Measurements from ENCODE around the gene CTSD.
"Not testable (repeated sequence)": the region's sequence is repeated elsewhere in the genome, so short reads cannot be mapped to it uniquely, and the experiment has no call there.

CTSD gene

GRCh38 chr11:1807264-1807995 is 43.7 kb upstream of the CTSD start:
- DNase-seq, result no peak
- no peak overlapping the region for H3K4ac ChIP-seq (ENCODE audit: low read depth, low read length)
- H3K27me3 ChIP-seq (ENCODE audit: insufficient read depth, low read length, poor library complexity), result no peaks in the 10 kb centered on the region
- H3K4me3 ChIP-seq (ENCODE audit: low read length), result no peak overlapping the region
- H3K18ac ChIP-seq (ENCODE audit: low read length), result no peak overlapping the region
- H2BK120ac ChIP-seq (ENCODE audit: low read depth, low read length), result no peak overlapping the region
- H3K23ac ChIP-seq (ENCODE audit: low read length), result no peak overlapping the region
- no peak overlapping the region for H4K5ac ChIP-seq (ENCODE audit: low read length)
- H4K8ac ChIP-seq (ENCODE audit: low read depth, low read length), result no peak overlapping the region
- H3K79me1 ChIP-seq (ENCODE audit: low read length), result no peaks in the 10 kb centered on the region
- no peak overlapping the region for H3K56ac ChIP-seq (ENCODE audit: low read length)
- H2BK5ac ChIP-seq (ENCODE audit: low read length), result no peak overlapping the region
- no peak overlapping the region for H2BK15ac ChIP-seq (replicated peaks; ENCODE audit: low read depth)
- WGBS (ENCODE audit: extremely low coverage, insufficient coverage, low lambda C conversion rate), result no CpG with 5 or more reads among the region's 14 CpGs
- no peaks in the 10 kb centered on the region for H3K79me2 ChIP-seq (ENCODE audit: control insufficient read depth, insufficient read depth, low read length)
- H3K4me2 ChIP-seq (ENCODE audit: low read length), result no peak overlapping the region
- H2AK5ac ChIP-seq (ENCODE audit: low read length), result no peak overlapping the region
- no peak overlapping the region for H3K9ac ChIP-seq (ENCODE audit: low read length)
- no peak overlapping the region for H3K27ac ChIP-seq (ENCODE audit: low read depth, low read length)
- no peaks in the 10 kb centered on the region for H3K4me1 ChIP-seq (ENCODE audit: control insufficient read depth, low read depth, low read length)
- H3K36me3 ChIP-seq (ENCODE audit: control insufficient read depth, insufficient read depth, low read length), result no peaks in the 10 kb centered on the region

GRCh38 chr11:1805525-1805924 is 41.8 kb upstream of the CTSD start:
- H3K27ac ChIP-seq (ENCODE audit: low read depth, low read length), result no peak overlapping the region
- no peaks in the 10 kb centered on the region for H3K79me2 ChIP-seq (ENCODE audit: control insufficient read depth, insufficient read depth, low read length)
- no CpG with 5 or more reads among the region's 15 CpGs for WGBS (ENCODE audit: extremely low coverage, insufficient coverage, low lambda C conversion rate)

GRCh38 chr11:1803835-1804519 is 40.2 kb upstream of the CTSD start:
- DNase-seq, result not testable (repeated sequence)

More at GRCh38 chr11:1805525-1805924, 41.8 kb upstream of the CTSD start:
- no peak overlapping the region for H3K4me3 ChIP-seq (ENCODE audit: low read length)
- no peaks in the 10 kb centered on the region for H3K79me1 ChIP-seq (ENCODE audit: low read length)
- no peaks in the 10 kb centered on the region for H3K36me3 ChIP-seq (ENCODE audit: control insufficient read depth, insufficient read depth, low read length)
- no peak overlapping the region for H3K9ac ChIP-seq (ENCODE audit: low read length)
- no peak overlapping the region for H4K8ac ChIP-seq (ENCODE audit: low read depth, low read length)
- H3K4ac ChIP-seq (ENCODE audit: low read depth, low read length), result no peak overlapping the region
- no peak overlapping the region for H4K5ac ChIP-seq (ENCODE audit: low read length)
- no peak overlapping the region for H2BK5ac ChIP-seq (ENCODE audit: low read length)
- H2BK120ac ChIP-seq (ENCODE audit: low read depth, low read length), result no peak overlapping the region
- H2AK5ac ChIP-seq (ENCODE audit: low read length), result no peak overlapping the region
- no peak overlapping the region for H3K56ac ChIP-seq (ENCODE audit: low read length)
- no peaks in the 10 kb centered on the region for H3K4me1 ChIP-seq (ENCODE audit: control insufficient read depth, low read depth, low read length)
- H3K4me2 ChIP-seq (ENCODE audit: low read length), result no peak overlapping the region
- H3K27me3 ChIP-seq (ENCODE audit: insufficient read depth, low read length, poor library complexity), result no peaks in the 10 kb centered on the region
- no peak for DNase-seq
- no peak overlapping the region for H3K23ac ChIP-seq (ENCODE audit: low read length)
- no peak overlapping the region for H2BK15ac ChIP-seq (replicated peaks; ENCODE audit: low read depth)
- H3K18ac ChIP-seq (ENCODE audit: low read length), result no peak overlapping the region

GRCh38 chr11:1803246-1803645 is 39.5 kb upstream of the CTSD start:
- Histone ChIP-seq H4K5ac (ENCODE audit: low read length) (no peak overlapping the region), H3K4ac (ENCODE audit: low read depth, low read length) (no peak overlapping the region), H3K27ac (ENCODE audit: low read depth, low read length) (no peak overlapping the region), H2BK15ac (replicated peaks; ENCODE audit: low read depth) (no peak overlapping the region), H4K8ac (ENCODE audit: low read depth, low read length) (no peak overlapping the region), H3K9ac (ENCODE audit: low read length) (no peak overlapping the region), H3K79me2 (ENCODE audit: control insufficient read depth, insufficient read depth, low read length) (no peaks in the 10 kb centered on the region), H3K36me3 (ENCODE audit: control insufficient read depth, insufficient read depth, low read length) (no peaks in the 10 kb centered on the region), H3K23ac (ENCODE audit: low read length) (no peak overlapping the region), H3K27me3 (ENCODE audit: insufficient read depth, low read length, poor library complexity) (no peaks in the 10 kb centered on the region), H3K79me1 (ENCODE audit: low read length) (no peaks in the 10 kb centered on the region), H3K56ac (ENCODE audit: low read length) (no peak overlapping the region), H2BK120ac (ENCODE audit: low read depth, low read length) (no peak overlapping the region), H2BK5ac (ENCODE audit: low read length) (no peak overlapping the region), H3K4me1 (ENCODE audit: control insufficient read depth, low read depth, low read length) (no peaks in the 10 kb centered on the region), H3K4me3 (ENCODE audit: low read length) (no peak overlapping the region), H2AK5ac (ENCODE audit: low read length) (no peak overlapping the region), H3K4me2 (ENCODE audit: low read length) (no peak overlapping the region), H3K18ac (ENCODE audit: low read length) (no peak overlapping the region)
- no peak for DNase-seq
- WGBS (ENCODE audit: extremely low coverage, insufficient coverage, low lambda C conversion rate), result no CpG with 5 or more reads among the region's 20 CpGs

More at GRCh38 chr11:1803835-1804519, 40.2 kb upstream of the CTSD start:
- not testable (repeated sequence) for H2AK5ac ChIP-seq (ENCODE audit: low read length); H3K27me3 ChIP-seq (ENCODE audit: insufficient read depth, low read length, poor library complexity); H3K56ac ChIP-seq (ENCODE audit: low read length); H2BK5ac ChIP-seq (ENCODE audit: low read length); H2BK120ac ChIP-seq (ENCODE audit: low read depth, low read length); H3K79me2 ChIP-seq (ENCODE audit: control insufficient read depth, insufficient read depth, low read length); H3K9ac ChIP-seq (ENCODE audit: low read length); H4K8ac ChIP-seq (ENCODE audit: low read depth, low read length); H3K23ac ChIP-seq (ENCODE audit: low read length); H3K79me1 ChIP-seq (ENCODE audit: low read length); H3K4me1 ChIP-seq (ENCODE audit: control insufficient read depth, low read depth, low read length); H3K36me3 ChIP-seq (ENCODE audit: control insufficient read depth, insufficient read depth, low read length); H3K18ac ChIP-seq (ENCODE audit: low read length); H4K5ac ChIP-seq (ENCODE audit: low read length); H2BK15ac ChIP-seq (replicated peaks; ENCODE audit: low read depth); H3K4me2 ChIP-seq (ENCODE audit: low read length); H3K4ac ChIP-seq (ENCODE audit: low read depth, low read length); H3K4me3 ChIP-seq (ENCODE audit: low read length); H3K27ac ChIP-seq (ENCODE audit: low read depth, low read length)
- WGBS (ENCODE audit: extremely low coverage, insufficient coverage, low lambda C conversion rate), result no CpG with 5 or more reads among the region's 42 CpGs

GRCh38 chr11:1797391-1798125 is 33.8 kb upstream of the CTSD start:
- Histone ChIP-seq H3K9ac (ENCODE audit: low read length) (no peak overlapping the region), H3K79me2 (ENCODE audit: control insufficient read depth, insufficient read depth, low read length) (no peaks in the 10 kb centered on the region), H3K4me3 (ENCODE audit: low read length) (no peak overlapping the region), H3K56ac (ENCODE audit: low read length) (no peak overlapping the region), H4K8ac (ENCODE audit: low read depth, low read length) (no peak overlapping the region), H3K4me2 (ENCODE audit: low read length) (no peak overlapping the region), H3K23ac (ENCODE audit: low read length) (no peak overlapping the region), H3K27ac (ENCODE audit: low read depth, low read length) (no peak overlapping the region), H3K27me3 (ENCODE audit: insufficient read depth, low read length, poor library complexity) (no peaks in the 10 kb centered on the region), H2AK5ac (ENCODE audit: low read length) (no peak overlapping the region), H4K5ac (ENCODE audit: low read length) (no peak overlapping the region), H3K36me3 (ENCODE audit: control insufficient read depth, insufficient read depth, low read length) (no peaks in the 10 kb centered on the region), H2BK15ac (replicated peaks; ENCODE audit: low read depth) (no peak overlapping the region), H3K4me1 (ENCODE audit: control insufficient read depth, low read depth, low read length) (no peaks in the 10 kb centered on the region), H3K18ac (ENCODE audit: low read length) (no peak overlapping the region), H2BK5ac (ENCODE audit: low read length) (no peak overlapping the region), H3K4ac (ENCODE audit: low read depth, low read length) (no peak overlapping the region), H3K79me1 (ENCODE audit: low read length) (no peaks in the 10 kb centered on the region), H2BK120ac (ENCODE audit: low read depth, low read length) (no peak overlapping the region)
- DNase-seq, result no peak
- WGBS (ENCODE audit: extremely low coverage, insufficient coverage, low lambda C conversion rate), result no CpG with 5 or more reads among the region's 14 CpGs

Measured in mesendoderm (in vitro differentiated cells).